ENCODE data around the gene NCDN.

DNA sequence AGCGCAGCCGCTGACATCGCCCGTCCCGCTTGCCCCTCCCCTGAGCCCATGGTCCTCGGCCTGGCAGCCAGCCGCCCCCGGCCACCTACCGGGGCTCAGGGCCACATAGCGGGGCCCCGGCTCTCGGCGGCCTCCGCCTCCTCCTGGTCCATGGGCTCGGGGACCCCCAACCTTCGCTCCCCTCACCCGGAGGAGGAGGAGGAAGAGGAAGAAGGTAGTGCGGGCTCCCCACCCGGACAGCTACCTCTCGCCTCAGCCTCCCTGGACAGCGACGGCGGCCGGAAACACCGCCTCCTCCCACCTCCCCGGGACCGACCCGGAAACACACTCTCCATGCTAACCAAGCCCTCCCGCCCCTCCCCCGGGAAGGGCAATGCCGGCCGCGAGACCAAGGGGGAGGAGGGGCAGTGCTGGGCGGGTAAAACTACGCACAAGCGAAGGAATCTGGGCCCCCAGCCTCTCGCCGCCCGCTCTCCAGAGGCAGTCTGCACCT lies 435 bp upstream of the NCDN start, which contains the start of gene KIAA0319L:
- peak; percentile 44 for TF ChIP-seq POLR2A (IDR thresholded peaks at IDR 0.05)
- TF ChIP-seq, protein P1, sequence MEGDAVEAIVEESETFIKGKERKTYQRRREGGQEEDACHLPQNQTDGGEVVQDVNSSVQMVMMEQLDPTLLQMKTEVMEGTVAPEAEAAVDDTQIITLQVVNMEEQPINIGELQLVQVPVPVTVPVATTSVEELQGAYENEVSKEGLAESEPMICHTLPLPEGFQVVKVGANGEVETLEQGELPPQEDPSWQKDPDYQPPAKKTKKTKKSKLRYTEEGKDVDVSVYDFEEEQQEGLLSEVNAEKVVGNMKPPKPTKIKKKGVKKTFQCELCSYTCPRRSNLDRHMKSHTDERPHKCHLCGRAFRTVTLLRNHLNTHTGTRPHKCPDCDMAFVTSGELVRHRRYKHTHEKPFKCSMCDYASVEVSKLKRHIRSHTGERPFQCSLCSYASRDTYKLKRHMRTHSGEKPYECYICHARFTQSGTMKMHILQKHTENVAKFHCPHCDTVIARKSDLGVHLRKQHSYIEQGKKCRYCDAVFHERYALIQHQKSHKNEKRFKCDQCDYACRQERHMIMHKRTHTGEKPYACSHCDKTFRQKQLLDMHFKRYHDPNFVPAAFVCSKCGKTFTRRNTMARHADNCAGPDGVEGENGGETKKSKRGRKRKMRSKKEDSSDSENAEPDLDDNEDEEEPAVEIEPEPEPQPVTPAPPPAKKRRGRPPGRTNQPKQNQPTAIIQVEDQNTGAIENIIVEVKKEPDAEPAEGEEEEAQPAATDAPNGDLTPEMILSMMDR (IDR thresholded peaks at IDR 0.05): no peak
